Adrenal gland (tissue), 12 donors: ENCODE measurements around the gene MAGIX. TPM values are rescaled to one million over a fixed set of nuclear protein-coding genes. Genes with fewer than 3 reads are reported as not detected.

Experiments
- DNase-seq, 7 donors: peaks; one replicate each; pipeline ENCODE4 v3.0.0-alpha.2; 2019 to 2020
- H3K27ac ChIP-seq, 5 donors: fragments of 200-600 bp; sonication (generic) in 4 of 5; 1 replicate in 3 of 5; 2 replicates in 2 of 5; pipeline versions ENCODE4 v1.5.1 to v1.8.0; 2016 to 2020; ENCODE audit warnings: mild to moderate bottlenecking in 1 of 5
- H3K27me3 ChIP-seq: fragments of 200-600 bp; 2 replicates; pipeline ENCODE4 v1.8.0; 2021
- H3K36me3 ChIP-seq, 2 donors: fragments of 200-600 bp; replicated peaks in 1 of 2; 1 replicate in 1 of 2; 2 replicates in 1 of 2; pipeline versions ENCODE4 v1.5.1 to v1.8.0; 2018 to 2022
- H3K4me1 ChIP-seq, 2 donors: fragments of 200-600 bp; replicated peaks in 1 of 2; 1 replicate in 1 of 2; 2 replicates in 1 of 2; pipeline versions ENCODE4 v1.5.1 to v1.8.0; 2018 to 2021
- H3K4me3 ChIP-seq, 4 donors: fragments of 200-600 bp; sonication (generic) in 3 of 4; one replicate each; pipeline ENCODE4 v1.5.1; 2016 to 2018
- H3K9me3 ChIP-seq, 3 donors: fragments of 200-600 bp; sonication (generic) in 1 of 3; replicated peaks in 1 of 3; 1 replicate in 2 of 3; 2 replicates in 1 of 3; pipeline versions ENCODE4 v1.5.1 to v1.8.0; 2016 to 2021
- CTCF ChIP-seq, 6 experiments: fragments of 450-650 bp in 4 of 6; fragments of 200-600 bp in 2 of 6; sonication (generic) in 1 of 6; IDR thresholded peaks; 1 replicate in 5 of 6; 2 replicates in 1 of 6; pipeline versions ENCODE4 v1.5.1 to v1.8.0; 2016 to 2021; ENCODE audit warnings: antibody characterized with exemption in 6 of 6, mild to moderate bottlenecking in 2 of 6, moderate library complexity in 1 of 6
- POLR2A ChIP-seq, 2 donors: fragments of 450-650 bp; IDR thresholded peaks; one replicate each; pipeline ENCODE4 v1.6.1; 2017; ENCODE audit warnings: antibody characterized with exemption in 2 of 2, mild to moderate bottlenecking in 2 of 2, moderate library complexity in 1 of 2
- WGBS, 4 donors: extraction: QIAGEN DNeasy Blood & Tissue Kit in 2 of 4; methylation state at CpG; one replicate each; pipeline versions ENCODE4 v1.1.5 to v1.1.7; 2013 to 2017; 5-methylcytosine and 5-hydroxymethylcytosine counted together
- intact Hi-C, 2 donors: fragments of 100-400 bp; cut with DNase I; formaldehyde crosslinking; loops; one replicate each; pipeline versions ENCODE4 v1.14.1 to v1.15.0; 2022 to 2023
- polyA plus RNA-seq, 3 donors: library from polyadenylated mRNA; stranded (reverse); fragments of 200-250 nt in 2 of 3; fragments of 350-450 nt in 1 of 3; fragmentation: Illumina TruSeq in 1 of 3; extraction: RNeasy Lipid Tissue Mini Kit (QIAGEN cat#74804) in 1 of 3; gene quantifications; one replicate each; pipeline ENCODE4 v1.2.3, GENCODE V29; 2013 to 2014
- total RNA-seq, 9 donors: library from RNA; depleted of rRNA in 4 of 9; stranded (reverse); fragments of >200 nt in 4 of 9; fragments of 120-200 nt in 1 of 9; fragmentation: NEBNext Ultra II Directional in 1 of 9; extraction: Animal tissue kit (Norgen Biotek cat#: 25700) in 1 of 9; gene quantifications; one replicate each; pipeline versions ENCODE4 v1.1.0 to v1.2.4, GENCODE V29; 2013 to 2023
- donor health status: healthy with polysubstance abuse.
- donor health status: Bipolar disorder and iron deficiency.
- donor health status: DM: yes; HTN: yes; CAD: no.
- donor health status: DM: no; HTN: no; CAD: no.
- donor health status: DM: no; HTN: no; CAD: no.
- donor health status: DM: yes; HTN: yes; CAD: no.

MAGIX gene
- total and polyA plus RNA-seq, 12 donors: 0.59 to 16.2 (median 3.2) TPM

DNA sequence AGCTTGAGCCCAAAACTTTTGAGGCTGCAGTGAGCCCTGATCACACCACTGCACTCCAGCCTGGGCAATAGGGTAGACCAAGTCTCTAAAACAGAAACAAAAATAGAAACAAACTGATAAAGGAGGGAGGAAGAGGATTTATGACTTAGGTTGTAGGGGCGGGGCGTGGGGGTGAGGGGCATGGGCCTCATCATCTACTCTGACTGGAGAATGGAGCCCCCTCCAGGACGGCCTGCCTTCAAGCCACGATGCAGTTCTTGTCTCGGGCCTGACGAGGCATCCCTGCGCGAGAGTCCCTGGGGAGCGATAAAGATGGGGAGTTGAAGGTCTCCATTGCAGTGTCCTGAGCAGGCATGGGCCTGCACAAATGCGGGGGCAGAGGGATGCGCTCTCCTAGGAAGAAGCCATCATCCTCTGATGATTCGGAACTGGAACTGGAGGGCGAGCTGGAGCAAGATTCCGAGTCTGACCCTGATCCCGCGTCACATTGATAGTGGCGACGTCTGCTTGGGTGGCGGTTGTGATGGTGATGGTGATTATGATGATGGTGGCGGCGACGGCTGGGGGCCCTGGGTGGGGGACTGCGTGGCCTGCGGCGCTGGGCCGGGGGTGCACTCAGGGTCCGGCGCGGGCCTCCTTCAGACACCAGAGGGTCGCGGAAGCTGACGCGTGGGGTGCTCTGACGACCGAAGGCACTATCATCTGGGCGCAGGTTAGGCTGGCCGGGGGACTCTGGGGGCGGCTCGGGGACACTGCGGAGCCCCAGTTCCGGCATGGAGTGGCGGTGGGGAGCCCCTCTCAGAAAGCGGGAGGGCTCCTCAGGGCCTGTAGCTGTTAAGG is 13.1 kb downstream of the MAGIX start:
- Histone ChIP-seq H3K27ac (peak overlapping the region in 1 of 5 donors; percentile 67), H3K4me3 (no peak overlapping the region), H3K9me3 (no peaks in the 10 kb centered on the region), H3K4me1 (peaks cover 8 to 12% of the 10 kb centered on the region in 2 donors), H3K36me3 (peaks cover 0 to 12% of the 10 kb centered on the region in 2 donors), H3K27me3 (no peaks in the 10 kb centered on the region)
- TF ChIP-seq POLR2A (IDR thresholded peaks at IDR 0.05): no peak
- TF ChIP-seq CTCF (IDR thresholded peaks at IDR 0.05): no peak
- no peak for DNase-seq
- intact Hi-C loops: no loop called here
- 74 to 93% (median 88%) methylated on average over 9 to 43 of the region's 43 CpGs for WGBS, 4 donors

DNA sequence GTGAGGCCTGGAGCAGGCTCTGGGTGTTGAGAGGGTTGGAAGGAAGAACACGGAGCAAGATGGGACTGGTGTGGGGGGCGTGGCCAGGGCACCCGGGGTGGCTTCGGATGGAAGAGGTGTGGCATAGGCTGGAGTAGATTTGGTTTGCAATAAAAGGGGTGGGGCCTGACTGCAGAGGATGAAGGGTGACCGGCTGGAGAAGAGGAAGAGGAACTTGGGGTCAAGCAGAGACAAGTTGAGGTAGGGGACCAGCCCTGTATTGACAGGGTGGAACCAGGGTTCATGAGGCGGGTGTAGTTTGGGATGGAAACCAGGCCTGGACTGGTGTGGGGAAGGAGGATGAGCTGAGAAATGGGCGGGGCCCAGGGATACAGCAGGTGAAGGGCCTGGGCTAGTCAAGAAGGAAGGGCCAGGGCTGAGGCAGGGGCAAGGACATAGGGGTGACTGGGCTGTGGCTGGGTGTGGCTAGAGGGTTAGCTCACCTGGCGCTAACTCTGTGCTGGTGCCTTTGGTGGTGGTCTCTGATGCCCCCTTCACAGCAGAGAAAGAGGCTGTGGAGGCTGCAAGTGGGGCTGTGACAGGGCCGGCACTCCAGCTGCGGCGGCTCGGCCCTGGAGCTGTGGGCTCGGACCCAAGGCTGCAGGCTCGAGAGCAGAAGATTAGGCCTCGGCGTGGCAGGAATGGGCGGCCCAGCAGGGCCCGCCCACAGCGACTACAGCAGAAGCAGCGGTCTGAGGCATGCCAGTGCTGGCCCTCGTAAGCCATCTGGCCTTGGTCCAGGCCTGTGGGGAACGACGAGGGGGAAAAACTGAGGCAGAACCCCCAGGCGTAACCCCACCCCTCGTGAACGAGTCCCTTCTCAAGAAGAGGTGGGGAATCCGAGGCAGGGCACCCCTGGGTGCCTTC is 14.1 kb downstream of the MAGIX start:
- intact Hi-C loops: no loop called here
- WGBS, 4 donors: 35 to 72% (median 48%) methylated on average over 8 to 27 of the region's 27 CpGs
- H3K4me1 ChIP-seq: peaks cover 8 to 12% of the 10 kb centered on the region in 2 donors
- peak in 6 of 7 donors; percentile 52 to 74 (median 64) for DNase-seq
- H3K27me3 ChIP-seq: no peaks in the 10 kb centered on the region
- peaks cover 0 to 12% of the 10 kb centered on the region in 2 donors for H3K36me3 ChIP-seq
- no peak overlapping the region for H3K4me3 ChIP-seq
- H3K9me3 ChIP-seq: no peaks in the 10 kb centered on the region
- H3K27ac ChIP-seq: peak overlapping the region in 4 of 5 donors; percentile 42 to 70 (median 67)
- no peak for TF ChIP-seq CTCF (IDR thresholded peaks at IDR 0.05)
- TF ChIP-seq POLR2A (IDR thresholded peaks at IDR 0.05): no peak

- H3K9me3 ChIP-seq: no peaks in the 10 kb centered on the region
- peak overlapping the region in 4 of 5 donors; percentile 42 to 70 (median 67) for H3K27ac ChIP-seq
- 81 to 89% (median 84%) methylated on average over 4 of the region's 4 CpGs for WGBS, 4 donors
- H3K27me3 ChIP-seq: no peaks in the 10 kb centered on the region
- peaks cover 8 to 12% of the 10 kb centered on the region in 2 donors for H3K4me1 ChIP-seq
- intact Hi-C loops: no loop called here
- peak in 2 of 7 donors; percentile 32 to 43 for DNase-seq
- no peak overlapping the region for H3K4me3 ChIP-seq
- peaks cover 0 to 12% of the 10 kb centered on the region in 2 donors for H3K36me3 ChIP-seq
- peak in 2 of 6 experiments; percentile 18 to 21 for TF ChIP-seq CTCF (IDR thresholded peaks at IDR 0.05)
- no peak for TF ChIP-seq POLR2A (IDR thresholded peaks at IDR 0.05)
These were observed 14.8 kb downstream of the MAGIX start for GRCh38 chrX:49177338-49177833.
